IPS-20b (cell line): ENCODE results near the gene CD300E.

Experiments
- H3K27ac ChIP-seq: one replicate; pipeline ENCODE4 v1.5.1; 2013; ENCODE audit warnings: low read length
- H3K27me3 ChIP-seq: 2 replicates; pipeline ENCODE4 v1.6.1; 2013; ENCODE audit warnings: mild to moderate bottlenecking, low read length, inconsistent platforms; ENCODE audit not compliant: insufficient read depth
- H3K36me3 ChIP-seq: 2 replicates; pipeline ENCODE4 v1.6.1; 2013; ENCODE audit warnings: low read depth, mild to moderate bottlenecking, inconsistent platforms, low read length, moderate library complexity; ENCODE audit not compliant: insufficient read depth
- H3K4me1 ChIP-seq: 2 replicates; pipeline ENCODE4 v1.6.1; 2013; ENCODE audit warnings: mild to moderate bottlenecking, control low read depth, inconsistent platforms, low read length, moderate library complexity; ENCODE audit not compliant: insufficient read depth
- H3K4me3 ChIP-seq: 2 replicates; pipeline ENCODE4 v1.5.1; 2013; ENCODE audit warnings: mild to moderate bottlenecking, low read length, inconsistent platforms
- H3K9ac ChIP-seq: 2 replicates; pipeline ENCODE4 v1.6.1; 2013; ENCODE audit warnings: low read depth, mild to moderate bottlenecking, inconsistent platforms, low read length, moderate library complexity
- H3K9me3 ChIP-seq: 2 replicates; pipeline ENCODE4 v1.6.1; 2013; ENCODE audit warnings: mild to moderate bottlenecking, low read depth, low read length, inconsistent platforms; ENCODE audit not compliant: insufficient read depth

Gene CD300E

DNA sequence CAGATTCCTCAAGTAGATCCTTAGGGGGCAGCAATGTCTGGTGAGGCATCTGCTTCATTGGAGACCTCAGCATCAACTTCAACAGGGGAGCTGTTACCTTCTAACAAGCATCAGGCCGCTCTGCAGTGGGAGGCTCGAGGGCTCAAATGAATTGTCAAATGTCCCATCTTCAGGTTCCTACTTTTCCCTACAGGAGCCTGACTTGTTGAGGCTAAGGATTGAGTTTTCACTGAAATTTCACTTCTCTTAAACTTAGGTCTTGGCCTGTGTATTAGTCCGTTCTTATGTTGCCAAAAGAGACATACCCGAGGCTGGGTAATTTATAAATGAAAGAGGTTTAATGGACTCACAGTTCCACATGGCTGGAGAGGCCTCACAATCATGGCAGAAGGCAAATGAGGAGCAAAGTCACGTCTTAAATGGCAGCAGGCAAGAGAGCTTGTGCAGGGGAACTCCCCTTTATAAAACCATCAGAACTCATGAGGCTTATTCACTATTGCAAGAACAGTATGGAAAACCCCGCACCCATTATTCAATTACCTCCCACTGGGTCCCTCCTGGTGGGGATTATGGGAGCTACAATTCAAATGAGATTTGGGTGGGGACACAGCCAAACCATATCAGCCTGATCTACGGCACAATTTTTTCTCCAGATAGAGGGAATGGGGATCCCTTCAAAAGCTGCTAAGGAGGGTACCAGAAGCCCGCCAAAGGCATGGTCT is 26.3 kb downstream of the CD300E start:
- no peaks in the 10 kb centered on the region; the same call in 1 of the 2 replicates for H3K27me3 ChIP-seq
- no peaks in the 10 kb centered on the region for H3K9me3 ChIP-seq
- H3K4me1 ChIP-seq = no peaks in the 10 kb centered on the region

DNA sequence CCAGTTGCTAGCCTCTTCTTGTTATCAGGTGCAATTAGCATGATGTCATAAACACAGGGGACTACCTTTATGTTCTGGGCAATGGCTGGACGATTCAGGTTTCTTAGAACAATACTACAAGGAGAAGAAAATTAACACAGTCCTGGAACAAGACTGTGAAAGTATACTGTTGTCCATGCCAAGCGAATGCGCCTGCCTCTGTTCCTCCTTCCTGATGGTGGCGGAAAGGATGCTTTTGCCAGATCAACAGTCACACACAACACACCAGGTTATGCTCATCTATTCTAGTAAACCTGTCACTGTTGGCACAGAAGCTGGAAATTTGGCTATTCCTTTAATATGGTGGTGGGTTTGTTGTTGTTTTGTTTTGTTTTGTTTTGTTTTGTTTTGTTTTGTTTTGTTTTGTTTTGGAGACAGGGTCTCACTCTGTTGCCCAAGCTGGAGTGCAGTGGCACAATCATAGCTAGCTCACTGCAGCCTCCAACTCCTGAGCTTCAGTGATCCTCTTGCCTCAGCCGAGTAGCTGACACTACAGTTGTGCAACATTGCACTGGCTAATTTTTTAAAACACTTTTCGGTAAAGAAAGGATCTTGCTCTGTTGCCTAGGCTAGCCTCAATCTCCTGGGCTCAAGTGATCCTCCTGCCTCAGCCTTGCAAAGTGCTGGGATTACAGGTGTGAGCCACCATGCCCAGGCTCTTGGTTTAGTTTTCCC is 28.3 kb downstream of the CD300E start:
- Histone ChIP-seq H3K9me3 (no peaks in the 10 kb centered on the region), H3K9ac (no peak overlapping the region), H3K36me3 (no peaks in the 10 kb centered on the region), H3K27ac (no peak overlapping the region), H3K4me3 (no peak overlapping the region), H3K27me3 (no peaks in the 10 kb centered on the region; the same call in 1 of the 2 replicates), H3K4me1 (no peaks in the 10 kb centered on the region)

More for the DNA sequence above, 26.3 kb downstream of the CD300E start:
- Histone ChIP-seq H3K4me3 (no peak overlapping the region), H3K36me3 (no peaks in the 10 kb centered on the region), H3K27ac (no peak overlapping the region), H3K9ac (no peak overlapping the region)

DNA sequence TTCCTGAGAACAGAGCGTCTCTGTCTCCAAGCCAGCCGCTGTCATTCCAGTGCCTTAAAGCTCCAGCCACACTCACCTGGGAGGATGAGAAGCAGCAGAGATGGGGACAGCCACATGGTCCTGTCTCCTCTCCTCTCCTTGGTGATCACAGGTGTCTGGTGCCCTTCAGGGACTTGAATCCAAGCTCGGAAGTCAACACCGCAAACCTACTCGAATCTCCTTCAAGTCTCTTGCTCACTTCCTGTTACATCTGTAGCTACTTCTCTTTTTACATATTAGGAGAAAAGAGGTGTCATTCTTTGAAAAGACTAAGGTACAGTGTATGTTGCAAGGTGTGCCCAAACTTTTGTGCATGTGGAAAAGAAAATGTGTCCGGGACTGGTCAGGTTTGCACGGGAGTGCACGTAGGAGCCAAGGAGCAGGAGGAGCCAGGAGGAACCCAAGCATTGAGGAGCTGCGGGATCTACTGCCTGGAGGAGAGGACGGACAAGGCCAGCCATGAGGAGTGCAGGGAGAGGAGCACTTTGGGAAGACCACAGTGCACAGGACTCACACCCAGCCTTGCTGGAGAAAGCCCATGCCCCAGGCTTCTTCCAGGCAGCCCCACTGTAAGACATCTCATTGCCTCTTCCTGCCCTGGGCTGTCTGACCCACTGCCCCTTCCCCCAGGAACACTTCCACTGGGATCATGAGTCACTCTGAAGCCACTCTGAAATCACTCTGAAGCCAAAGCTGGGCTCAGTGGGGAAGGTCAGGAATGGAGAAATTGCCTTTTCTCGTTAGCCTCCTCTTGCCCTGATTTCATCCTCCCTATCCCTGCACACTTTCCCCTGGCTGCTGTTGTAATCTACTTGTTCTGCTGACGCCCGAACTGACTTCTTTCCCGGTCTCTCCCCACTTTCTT is 31.2 kb downstream of the CD300E start, which contains the start of gene CD300LD:
Gene CD300LD (minus strand): TSS at position 197 of the 904 bp plus-strand sequence. CDS start 81 bp downstream, at position 116.
- Histone ChIP-seq H3K27ac (no peak within 1 kb of the TSS), H3K4me1 (no peaks in the 10 kb centered on the region), H3K27me3 (no peaks in the 10 kb centered on the region; the same call in 1 of the 2 replicates), H3K4me3 (no peak within 1 kb of the TSS), H3K9ac (no peak within 1 kb of the TSS), H3K9me3 (no peaks in the 10 kb centered on the region), H3K36me3 (no peaks in the 10 kb centered on the region)

DNA sequence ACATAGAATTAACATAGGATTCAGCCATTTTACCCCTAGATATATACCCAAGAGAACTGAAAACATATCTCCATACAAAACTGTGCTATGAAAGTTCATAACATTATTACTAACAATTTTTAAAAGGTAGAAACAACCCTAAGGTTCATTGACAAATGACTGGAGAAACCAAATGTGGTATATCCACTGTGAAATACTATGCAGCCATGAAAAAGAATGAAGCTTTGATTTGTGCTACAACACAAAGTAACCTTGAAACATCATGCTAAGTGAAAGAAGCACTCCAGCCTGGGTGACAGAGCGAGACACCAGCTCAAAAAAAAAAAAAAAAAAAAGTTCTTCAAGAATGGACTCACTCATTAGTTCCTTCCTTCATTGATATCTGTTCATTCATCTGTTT is 32.0 kb downstream of the CD300E start:
- Histone ChIP-seq H3K36me3 (no peaks in the 10 kb centered on the region), H3K9me3 (no peaks in the 10 kb centered on the region), H3K9ac (no peak overlapping the region), H3K27ac (no peak overlapping the region), H3K4me1 (no peaks in the 10 kb centered on the region), H3K27me3 (no peaks in the 10 kb centered on the region; the same call in 1 of the 2 replicates), H3K4me3 (no peak overlapping the region)

DNA sequence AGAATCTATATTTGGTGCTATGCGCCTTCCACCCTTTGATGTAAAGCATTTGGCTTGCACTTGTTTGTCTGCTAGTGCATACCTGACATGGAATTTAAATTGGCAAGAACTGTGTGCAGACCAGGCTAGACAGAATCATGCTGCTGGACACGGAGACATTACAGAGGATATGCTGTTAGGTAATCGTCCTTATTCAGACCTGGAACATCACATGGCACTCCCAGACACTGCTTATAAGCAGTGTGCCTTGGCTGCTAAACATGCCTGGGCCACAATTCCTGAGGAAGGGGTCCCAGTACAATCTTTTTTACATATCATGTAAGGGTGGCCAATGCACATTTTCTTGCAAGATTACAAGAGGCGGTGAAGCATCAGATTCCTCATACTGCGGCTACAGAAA is 37.8 kb downstream of the CD300E start:
- H3K4me1 ChIP-seq = no peaks in the 10 kb centered on the region
- no peak overlapping the region for H3K27ac ChIP-seq
- H3K36me3 ChIP-seq = no peaks in the 10 kb centered on the region
- no peaks in the 10 kb centered on the region for H3K9me3 ChIP-seq
- H3K9ac ChIP-seq = no peak overlapping the region
- H3K4me3 ChIP-seq = no peak overlapping the region
- H3K27me3 ChIP-seq = no peaks in the 10 kb centered on the region

DNA sequence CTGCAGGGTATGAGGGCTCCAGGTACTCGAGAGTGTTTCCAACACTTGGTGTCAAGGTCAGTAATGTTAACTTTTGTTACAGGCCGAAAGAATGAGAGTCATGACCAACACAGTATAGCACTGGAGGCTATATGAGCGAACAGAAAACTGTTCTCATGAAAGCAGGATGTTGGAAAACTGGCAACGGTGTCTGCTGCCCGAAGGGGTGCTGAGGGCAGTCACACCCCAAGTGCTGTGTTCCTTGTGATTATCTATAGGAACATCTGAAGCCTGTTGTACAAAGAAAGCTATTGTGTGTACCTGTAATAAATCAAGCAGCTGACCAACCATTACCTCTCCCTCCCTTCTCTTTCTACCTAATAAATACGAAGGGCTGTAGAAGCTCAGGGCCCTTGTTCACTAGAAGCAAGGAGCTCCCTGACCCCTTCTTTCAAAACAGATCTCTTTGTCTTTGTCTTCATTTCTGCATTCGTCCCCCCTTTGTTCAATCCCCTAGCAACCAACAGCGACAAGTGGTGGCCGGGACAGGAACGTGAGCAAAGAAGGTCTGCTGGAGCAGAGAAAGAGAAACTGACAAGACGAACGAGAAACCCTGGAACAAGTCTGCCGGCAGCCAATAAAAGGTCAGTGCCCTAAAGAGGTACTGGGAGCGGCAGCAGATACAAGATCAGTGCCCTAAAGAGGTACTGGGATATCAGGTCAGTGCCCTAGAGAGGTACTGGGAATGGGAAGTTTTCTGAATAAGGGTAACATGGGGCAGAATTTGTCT is 39.1 kb downstream of the CD300E start:
- Histone ChIP-seq H3K27ac (no peak overlapping the region), H3K27me3 (no peaks in the 10 kb centered on the region), H3K9me3 (no peaks in the 10 kb centered on the region), H3K36me3 (no peaks in the 10 kb centered on the region), H3K4me1 (no peaks in the 10 kb centered on the region), H3K9ac (no peak overlapping the region), H3K4me3 (no peak overlapping the region)

DNA sequence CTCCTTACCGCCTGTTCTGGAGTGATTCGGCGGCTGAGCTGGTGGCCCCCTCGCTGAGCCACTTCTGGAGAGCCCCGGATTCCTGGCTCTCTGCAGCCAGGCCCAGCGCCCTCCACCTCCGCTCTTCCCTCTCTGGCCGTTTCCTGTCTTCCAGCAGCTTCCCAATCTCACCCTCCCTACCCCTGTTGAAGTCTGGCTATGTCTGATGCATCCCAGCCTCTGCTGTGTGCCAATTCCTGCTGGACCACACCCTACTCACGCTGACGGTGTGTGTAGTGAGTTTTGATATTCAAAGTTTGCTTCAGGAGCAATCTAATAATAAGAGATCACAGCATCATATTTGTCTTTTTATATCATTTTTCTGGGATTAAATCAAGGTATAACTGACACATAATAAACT is 40.9 kb downstream of the CD300E start:
- Histone ChIP-seq H3K9ac (no peak overlapping the region), H3K4me1 (no peaks in the 10 kb centered on the region), H3K9me3 (no peaks in the 10 kb centered on the region), H3K27ac (no peak overlapping the region), H3K27me3 (no peaks in the 10 kb centered on the region), H3K36me3 (no peaks in the 10 kb centered on the region), H3K4me3 (no peak overlapping the region)

DNA sequence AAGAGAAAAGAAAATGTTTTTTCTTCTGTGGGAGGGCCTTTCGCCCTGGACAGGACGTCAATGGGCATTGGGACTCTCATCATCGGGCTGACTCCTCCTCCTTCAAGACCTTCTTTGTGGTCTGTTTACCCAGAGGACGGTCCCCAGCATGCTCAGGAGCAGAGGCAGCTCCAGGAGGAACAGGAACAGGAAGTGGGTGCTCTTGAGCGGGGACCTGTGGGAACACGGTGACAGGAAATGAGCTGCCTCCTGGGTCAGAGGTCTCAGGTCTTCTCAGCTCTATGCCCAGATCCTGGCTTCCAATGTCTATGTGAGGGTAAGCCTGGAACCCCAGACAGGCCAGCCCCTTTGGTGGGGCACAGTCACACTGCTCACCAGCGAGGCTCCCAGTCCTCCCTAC is 43.6 kb downstream of the CD300E start:
- Histone ChIP-seq H3K27me3 (no peaks in the 10 kb centered on the region), H3K9me3 (no peaks in the 10 kb centered on the region), H3K36me3 (no peaks in the 10 kb centered on the region), H3K4me3 (no peak overlapping the region), H3K4me1 (no peaks in the 10 kb centered on the region), H3K27ac (no peak overlapping the region), H3K9ac (no peak overlapping the region)

DNA sequence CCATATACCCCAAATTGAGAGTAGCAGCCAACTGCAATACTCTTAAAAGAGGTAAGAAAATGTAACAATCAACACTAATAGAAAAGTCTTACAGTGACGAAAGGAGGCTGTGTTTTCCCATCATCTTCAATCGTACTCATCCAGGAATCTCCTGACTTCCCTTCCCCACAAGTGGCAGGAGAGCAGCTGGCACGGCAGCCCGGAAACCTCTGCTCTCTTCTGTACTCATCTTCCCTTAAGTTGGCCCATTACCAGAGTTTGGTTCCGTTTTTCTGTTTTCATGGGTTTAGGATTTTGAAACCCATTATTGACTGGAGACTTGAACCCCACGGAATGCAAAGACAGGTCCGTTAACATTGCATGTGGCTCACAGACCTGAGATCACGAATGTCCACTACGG is 44.6 kb downstream of the CD300E start:
- peaks cover 4% of the 10 kb centered on the region; the same call in 1 of the 2 replicates for H3K27me3 ChIP-seq
- no peaks in the 10 kb centered on the region for H3K36me3 ChIP-seq
- no peak overlapping the region for H3K4me3 ChIP-seq
- H3K9ac ChIP-seq = no peak overlapping the region
- no peak overlapping the region for H3K27ac ChIP-seq
- no peaks in the 10 kb centered on the region for H3K4me1 ChIP-seq
- no peaks in the 10 kb centered on the region for H3K9me3 ChIP-seq

DNA sequence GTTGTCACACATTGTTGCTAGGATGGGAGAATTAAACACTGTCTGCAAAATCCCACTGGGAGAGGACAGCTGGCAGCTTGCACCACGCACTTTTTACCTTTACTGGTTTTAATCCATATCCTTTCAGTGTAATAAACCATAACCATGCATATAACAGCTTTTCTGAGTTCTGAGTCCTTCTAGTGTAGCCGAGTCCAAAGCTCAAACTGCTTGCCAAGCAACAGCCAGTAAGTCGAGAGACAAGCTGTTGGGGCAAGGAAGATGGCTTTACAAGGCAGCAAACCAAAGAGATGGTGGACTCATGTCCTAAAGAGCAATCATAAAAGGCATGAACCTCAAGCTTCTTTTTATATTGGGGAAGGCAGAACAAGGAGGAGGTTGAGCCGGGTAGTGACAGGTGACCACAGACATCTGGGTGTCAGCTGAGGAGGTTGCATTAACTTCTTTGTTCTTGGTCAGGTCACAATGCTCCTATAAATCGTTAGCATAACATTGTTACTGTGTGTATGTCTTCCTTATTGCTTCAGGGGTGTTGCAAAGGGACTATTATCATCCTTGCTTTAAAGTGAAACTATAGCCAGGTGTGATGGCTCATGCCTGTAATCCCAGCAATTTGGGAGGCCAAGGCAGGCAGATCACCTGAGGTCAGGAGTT is 48.9 kb downstream of the CD300E start:
- H3K9me3 ChIP-seq = no peaks in the 10 kb centered on the region
- peaks cover 5% of the 10 kb centered on the region; the same call in 1 of the 2 replicates for H3K27me3 ChIP-seq

More for the DNA sequence above, 48.9 kb downstream of the CD300E start:
- no peak overlapping the region for H3K27ac ChIP-seq
- no peak overlapping the region for H3K4me3 ChIP-seq
- H3K4me1 ChIP-seq = no peaks in the 10 kb centered on the region
- no peaks in the 10 kb centered on the region for H3K36me3 ChIP-seq
- no peak overlapping the region for H3K9ac ChIP-seq
